ENCODE measurements around the gene IMPACT.

DNA sequence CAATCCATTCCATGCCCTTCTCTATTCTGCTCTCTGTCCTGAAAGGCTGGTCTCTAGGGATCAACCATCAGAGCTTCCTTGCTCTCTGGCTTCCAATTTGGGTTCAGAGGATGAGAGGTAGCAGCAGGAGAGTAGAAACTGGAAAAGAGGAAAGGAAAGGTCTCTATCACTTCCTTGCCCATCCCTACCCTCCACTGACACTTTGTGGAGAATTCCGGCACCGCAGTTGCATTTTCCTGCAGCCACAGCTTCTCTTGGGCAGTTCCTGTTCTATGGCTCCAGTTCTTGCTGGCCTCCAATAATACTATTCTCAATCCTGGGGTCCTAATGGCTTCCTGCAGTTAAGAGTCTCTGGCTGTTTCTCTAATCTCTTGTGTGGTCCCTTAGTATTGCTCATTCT, 13.3 kb upstream of the IMPACT start:
- TF ChIP-seq, protein P1, sequence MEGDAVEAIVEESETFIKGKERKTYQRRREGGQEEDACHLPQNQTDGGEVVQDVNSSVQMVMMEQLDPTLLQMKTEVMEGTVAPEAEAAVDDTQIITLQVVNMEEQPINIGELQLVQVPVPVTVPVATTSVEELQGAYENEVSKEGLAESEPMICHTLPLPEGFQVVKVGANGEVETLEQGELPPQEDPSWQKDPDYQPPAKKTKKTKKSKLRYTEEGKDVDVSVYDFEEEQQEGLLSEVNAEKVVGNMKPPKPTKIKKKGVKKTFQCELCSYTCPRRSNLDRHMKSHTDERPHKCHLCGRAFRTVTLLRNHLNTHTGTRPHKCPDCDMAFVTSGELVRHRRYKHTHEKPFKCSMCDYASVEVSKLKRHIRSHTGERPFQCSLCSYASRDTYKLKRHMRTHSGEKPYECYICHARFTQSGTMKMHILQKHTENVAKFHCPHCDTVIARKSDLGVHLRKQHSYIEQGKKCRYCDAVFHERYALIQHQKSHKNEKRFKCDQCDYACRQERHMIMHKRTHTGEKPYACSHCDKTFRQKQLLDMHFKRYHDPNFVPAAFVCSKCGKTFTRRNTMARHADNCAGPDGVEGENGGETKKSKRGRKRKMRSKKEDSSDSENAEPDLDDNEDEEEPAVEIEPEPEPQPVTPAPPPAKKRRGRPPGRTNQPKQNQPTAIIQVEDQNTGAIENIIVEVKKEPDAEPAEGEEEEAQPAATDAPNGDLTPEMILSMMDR (IDR thresholded peaks at IDR 0.05): no peak
- no peak for TF ChIP-seq POLR2A (IDR thresholded peaks at IDR 0.05)
